SK-N-MC (cell line): Measurements from ENCODE around the gene SLC35F1.

Experiments
- EZH2 ChIP-seq: fragments of 200-600 bp; sonication (generic); IDR thresholded peaks from one replicate; pipeline ENCODE4 v1.6.1; 2017; ENCODE audit warnings: antibody characterized with exemption
- POLR2AphosphoS5 ChIP-seq: IDR thresholded peaks from 2 replicates; pipeline ENCODE4 v1.6.1; 2012; ENCODE audit warnings: mild to moderate bottlenecking, low read depth, low read length, borderline replicate concordance

- TF ChIP-seq POLR2AphosphoS5 (no peak), EZH2 (no peak)
Observed at GRCh38 chr6:117866561-117866960, 40.5 kb upstream of the SLC35F1 start.
